HUES64 (cell line): ENCODE data around the gene TMEM95.
"Not testable (repeated sequence)": the region's sequence is repeated elsewhere in the genome, so short reads cannot be mapped to it uniquely, and the experiment has no call there.

Experiments used
- H3K27ac ChIP-seq: 2 replicates; pipeline ENCODE4 v1.7.0; 2013; ENCODE audit warnings: low read depth, low read length, inconsistent platforms
- H3K27me3 ChIP-seq: 2 replicates; pipeline ENCODE4 v1.6.1; 2013; ENCODE audit warnings: mild to moderate bottlenecking, low read length; ENCODE audit not compliant: insufficient read depth
- H3K36me3 ChIP-seq: 2 replicates; pipeline ENCODE4 v1.6.1; 2013; ENCODE audit warnings: mild to moderate bottlenecking, low read length; ENCODE audit not compliant: insufficient read depth
- H3K4me1 ChIP-seq: 2 replicates; pipeline ENCODE4 v1.6.1; 2013; ENCODE audit warnings: mild to moderate bottlenecking, low read length, moderate library complexity; ENCODE audit not compliant: insufficient read depth
- H3K4me3 ChIP-seq: 2 replicates; pipeline ENCODE4 v1.5.1; 2013; ENCODE audit warnings: mild to moderate bottlenecking, low read length, moderate library complexity
- H3K9ac ChIP-seq: 2 replicates; pipeline ENCODE4 v1.6.1; 2013; ENCODE audit warnings: mild to moderate bottlenecking, low read depth, low read length
- H3K9me3 ChIP-seq: 2 replicates; pipeline ENCODE4 v1.6.1; 2013; ENCODE audit warnings: low read depth, low read length; ENCODE audit not compliant: insufficient read depth
- WGBS: fragments of 150-250, 120-280 bp; methylation state at CpG from one replicate; pipeline ENCODE4 v1.1.7; 2013; ENCODE audit warnings: missing lambda C conversion rate; 5-methylcytosine and 5-hydroxymethylcytosine counted together

Gene TMEM95

GRCh38 chr17:7365963-7366362 lies 11.0 kb downstream of the TMEM95 start:
- not testable (repeated sequence) for H3K9me3 ChIP-seq, H3K27ac ChIP-seq, H3K4me1 ChIP-seq, H3K9ac ChIP-seq, H3K4me3 ChIP-seq, H3K27me3 ChIP-seq, H3K36me3 ChIP-seq
- 95% methylated on average over 6 of the region's 7 CpGs for WGBS

DNA sequence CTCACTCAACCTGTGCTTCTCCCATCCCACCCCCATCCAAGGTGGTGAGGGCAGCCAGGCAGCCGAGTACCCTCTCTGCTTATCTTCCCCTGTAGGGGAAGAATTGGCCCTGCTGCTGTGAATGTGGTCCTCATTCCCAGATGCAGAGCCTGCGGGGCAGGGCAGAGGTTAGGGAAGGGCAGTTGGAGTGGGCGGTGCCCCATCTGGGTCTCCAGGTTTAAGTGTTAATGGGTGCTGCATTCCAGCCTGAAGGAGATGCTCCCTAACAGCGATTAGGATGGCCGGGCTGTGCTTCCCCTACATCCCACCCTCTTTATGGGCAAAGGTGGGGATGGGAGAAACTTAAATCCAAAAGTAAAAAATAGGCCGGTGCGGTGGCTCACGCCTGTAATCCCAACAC lies 12.1 kb downstream of the TMEM95 start:
- no peaks in the 10 kb centered on the region for H3K27me3 ChIP-seq
- H3K4me1 ChIP-seq = peaks cover 6% of the 10 kb centered on the region; the same call in 1 of the 2 replicates
- H3K9ac ChIP-seq = no peak overlapping the region
- 70% methylated on average over 6 of the region's 8 CpGs for WGBS
- no peak overlapping the region for H3K4me3 ChIP-seq
- no peaks in the 10 kb centered on the region for H3K36me3 ChIP-seq
- H3K9me3 ChIP-seq = no peaks in the 10 kb centered on the region
- no peak overlapping the region for H3K27ac ChIP-seq

- Histone ChIP-seq H3K36me3 (no peaks in the 10 kb centered on the region), H3K4me1 (peaks cover 6% of the 10 kb centered on the region; the same call in 1 of the 2 replicates), H3K9me3 (no peaks in the 10 kb centered on the region), H3K27ac (no peak overlapping the region), H3K27me3 (no peaks in the 10 kb centered on the region), H3K9ac (no peak overlapping the region), H3K4me3 (no peak overlapping the region)
- 71% methylated on average over 10 of the region's 13 CpGs for WGBS
These were observed 13.1 kb downstream of the TMEM95 start for GRCh38 chr17:7367918-7368598.

DNA sequence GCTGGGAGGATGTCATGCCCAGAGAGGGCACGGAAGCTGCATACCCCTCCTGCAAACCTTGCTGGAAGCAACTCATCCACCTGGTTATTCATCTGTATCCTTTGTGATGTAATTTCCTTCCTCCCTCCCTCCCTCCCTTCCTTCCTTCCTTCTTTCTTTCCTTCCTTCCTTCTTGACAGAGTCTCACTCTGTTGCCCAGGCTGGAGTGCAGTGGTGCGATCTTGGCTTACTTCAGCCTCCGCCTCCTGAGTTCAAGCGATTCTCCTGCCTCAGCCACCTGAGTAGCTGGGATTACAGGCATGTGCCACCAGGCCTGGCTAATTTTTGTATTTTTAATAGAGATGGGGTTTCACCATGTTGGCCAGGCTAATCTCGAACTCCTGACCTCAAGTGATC lies 13.6 kb downstream of the TMEM95 start:
- not testable (repeated sequence) for H3K36me3 ChIP-seq, H3K4me3 ChIP-seq, H3K27ac ChIP-seq, H3K4me1 ChIP-seq, H3K9me3 ChIP-seq, H3K27me3 ChIP-seq, H3K9ac ChIP-seq
- WGBS = 88% methylated on average over 5 of the region's 5 CpGs

GRCh38 chr17:7369825-7370224 lies 14.9 kb downstream of the TMEM95 start:
- Histone ChIP-seq H3K9me3 (no peaks in the 10 kb centered on the region), H3K36me3 (no peaks in the 10 kb centered on the region), H3K4me3 (no peak overlapping the region), H3K9ac (no peak overlapping the region), H3K4me1 (peaks cover 6% of the 10 kb centered on the region; the same call in 1 of the 2 replicates), H3K27me3 (no peaks in the 10 kb centered on the region), H3K27ac (no peak overlapping the region)
- WGBS = 87% methylated on average over 5 of the region's 5 CpGs

GRCh38 chr17:7370853-7371252 lies 15.9 kb downstream of the TMEM95 start:
- WGBS = 89% methylated on average over 3 of the region's 4 CpGs
- Histone ChIP-seq H3K9me3 (no peaks in the 10 kb centered on the region), H3K4me3 (no peak overlapping the region), H3K4me1 (peaks cover 6% of the 10 kb centered on the region; the same call in 1 of the 2 replicates), H3K9ac (no peak overlapping the region), H3K27me3 (no peaks in the 10 kb centered on the region), H3K36me3 (no peaks in the 10 kb centered on the region), H3K27ac (no peak overlapping the region)

- Histone ChIP-seq H3K27ac (no peak overlapping the region), H3K9me3 (peaks cover 3% of the 10 kb centered on the region; the same call in 1 of the 2 replicates), H3K4me3 (no peak overlapping the region), H3K36me3 (no peaks in the 10 kb centered on the region), H3K27me3 (no peaks in the 10 kb centered on the region), H3K9ac (no peak overlapping the region), H3K4me1 (no peaks in the 10 kb centered on the region)
- 94% methylated on average over 2 of the region's 2 CpGs for WGBS
These were observed 19.4 kb downstream of the TMEM95 start for GRCh38 chr17:7374353-7374752.

GRCh38 chr17:7379134-7379533 lies 24.2 kb downstream of the TMEM95 start:
- Histone ChIP-seq H3K27ac (no peak overlapping the region), H3K9ac (no peak overlapping the region), H3K9me3 (peaks cover 7% of the 10 kb centered on the region; the same call in 1 of the 2 replicates), H3K27me3 (peaks cover 42% of the 10 kb centered on the region), H3K4me3 (no peak overlapping the region), H3K36me3 (no peaks in the 10 kb centered on the region), H3K4me1 (no peaks in the 10 kb centered on the region)
- 100% methylated on average over 2 of the region's 3 CpGs for WGBS

GRCh38 chr17:7380321-7380720 lies 25.4 kb downstream of the TMEM95 start:
- Histone ChIP-seq H3K36me3 (no peaks in the 10 kb centered on the region), H3K27me3 (peaks cover 42% of the 10 kb centered on the region), H3K27ac (no peak overlapping the region), H3K9me3 (peaks cover 7% of the 10 kb centered on the region; the same call in 1 of the 2 replicates), H3K9ac (peak overlapping the region; percentile 39; the same call in 1 of the 2 replicates), H3K4me3 (peak overlapping the region; percentile 54), H3K4me1 (no peaks in the 10 kb centered on the region)
- 79% methylated on average over 7 of the region's 7 CpGs for WGBS

- Histone ChIP-seq H3K9ac (peak within 1 kb of the TSS; percentile 39; the same call in 1 of the 2 replicates), H3K36me3 (no peaks in the 10 kb centered on the region), H3K9me3 (peaks cover 7% of the 10 kb centered on the region; the same call in 1 of the 2 replicates), H3K4me3 (peak within 1 kb of the TSS; percentile 54), H3K27ac (no peak within 1 kb of the TSS), H3K4me1 (no peaks in the 10 kb centered on the region), H3K27me3 (peaks cover 42% of the 10 kb centered on the region)
- WGBS = 4% methylated on average over 51 of the region's 52 CpGs
These were observed 26.1 kb downstream of the TMEM95 start, which contains the start of gene TNK1 for GRCh38 chr17:7380855-7381683. TNK1 (plus strand) TSS chr17:7381089; CDS start chr17:7382927, 1,838 bp downstream.

DNA sequence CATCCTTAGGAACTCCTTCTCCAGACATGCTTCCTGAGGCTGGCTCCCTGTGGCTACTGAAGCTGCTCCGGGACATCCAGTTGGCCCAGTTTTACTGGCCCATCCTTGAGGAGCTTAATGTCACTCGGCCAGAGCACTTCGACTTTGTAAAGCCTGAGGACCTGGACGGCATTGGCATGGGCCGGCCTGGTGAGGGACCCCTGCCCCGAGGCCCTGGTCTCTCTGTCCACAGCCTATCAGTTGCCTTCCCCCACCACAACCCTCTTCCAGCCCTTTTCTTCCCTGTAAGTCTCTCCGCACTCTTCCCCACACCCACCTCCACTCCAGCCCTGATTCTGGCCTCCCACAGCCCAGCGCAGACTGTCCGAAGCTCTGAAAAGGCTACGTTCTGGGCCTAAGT lies 27.9 kb downstream of the TMEM95 start:
- H3K27ac ChIP-seq = no peak overlapping the region
- peaks cover 7% of the 10 kb centered on the region; the same call in 1 of the 2 replicates for H3K9me3 ChIP-seq
- WGBS = 93% methylated on average over 10 of the region's 10 CpGs
- no peaks in the 10 kb centered on the region for H3K4me1 ChIP-seq
- H3K27me3 ChIP-seq = peaks cover 42% of the 10 kb centered on the region
- H3K9ac ChIP-seq = no peak overlapping the region
- 0 out of 2 replicates have a peak, but pooled peaks cover 4% of the 10 kb centered on the region for H3K36me3 ChIP-seq
- H3K4me3 ChIP-seq = no peak overlapping the region
